Colon (tissue), 2 donors: ENCODE results near the gene JAZF1.

ENCODE experiments used
- FAIRE-seq: peaks from 2 replicates; lab custom pipeline; 2012; peaks lifted over from hg19 to GRCh38; lab: Jason Lieb, UNC
- donor health status: control.
- donor health status: control.

Gene JAZF1

DNA sequence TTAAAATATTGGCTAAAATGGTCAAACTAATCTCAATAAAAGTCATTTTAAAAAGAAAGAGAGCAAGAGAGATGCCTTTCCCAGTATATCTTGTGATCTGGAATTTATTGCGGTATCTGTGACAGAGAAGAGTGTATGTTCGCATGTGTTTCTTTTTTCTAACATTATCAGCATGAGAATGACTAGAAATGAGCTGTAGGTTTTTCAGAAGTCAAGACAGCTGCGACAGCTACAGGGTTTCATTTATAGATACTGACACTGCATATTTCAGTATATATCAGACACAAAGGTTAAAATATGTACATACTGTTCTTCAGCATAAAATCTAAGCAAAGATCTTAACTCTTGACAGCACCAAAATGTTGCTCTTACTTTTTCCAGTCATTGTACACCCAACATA lies 215.8 kb downstream of the JAZF1 start:
- no peak for FAIRE-seq

DNA sequence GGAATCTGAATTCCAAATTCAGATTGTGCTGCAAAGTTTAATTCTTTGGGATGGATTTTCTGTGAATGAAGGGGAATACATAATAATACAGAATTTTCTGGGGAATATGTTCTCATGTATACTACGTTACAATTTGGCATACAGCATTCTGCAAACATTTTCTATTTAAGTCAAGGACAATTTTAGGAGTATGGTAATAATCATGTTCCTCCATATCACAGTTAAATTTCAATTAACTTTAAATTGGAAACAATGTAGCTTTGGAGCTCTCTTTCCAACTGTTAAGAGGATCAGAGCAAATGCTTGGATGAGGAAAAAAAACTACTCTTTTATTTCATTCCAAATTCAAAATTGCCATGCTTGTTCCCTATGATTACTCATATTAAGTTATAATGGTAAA lies 217.5 kb downstream of the JAZF1 start:
- no peak for FAIRE-seq

DNA sequence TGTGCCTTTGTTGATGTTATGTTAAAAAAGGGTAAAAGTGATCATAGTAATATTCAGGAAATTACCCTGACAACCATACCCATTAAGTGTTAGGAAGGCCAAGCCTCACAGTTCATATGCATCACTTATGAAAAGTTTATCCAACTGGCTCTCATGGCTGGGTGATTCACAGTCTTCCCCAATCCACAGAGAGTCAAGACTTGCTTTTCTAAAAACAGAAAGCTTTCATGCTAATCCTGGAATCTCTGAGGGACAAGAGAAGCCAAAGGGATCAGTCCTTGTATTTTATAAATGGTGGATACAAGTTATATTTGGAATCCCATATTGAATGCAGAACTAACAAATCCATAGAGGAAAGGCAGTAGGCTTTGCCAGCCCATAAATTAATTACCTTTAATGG lies 218.3 kb downstream of the JAZF1 start:
- no peak for FAIRE-seq

DNA sequence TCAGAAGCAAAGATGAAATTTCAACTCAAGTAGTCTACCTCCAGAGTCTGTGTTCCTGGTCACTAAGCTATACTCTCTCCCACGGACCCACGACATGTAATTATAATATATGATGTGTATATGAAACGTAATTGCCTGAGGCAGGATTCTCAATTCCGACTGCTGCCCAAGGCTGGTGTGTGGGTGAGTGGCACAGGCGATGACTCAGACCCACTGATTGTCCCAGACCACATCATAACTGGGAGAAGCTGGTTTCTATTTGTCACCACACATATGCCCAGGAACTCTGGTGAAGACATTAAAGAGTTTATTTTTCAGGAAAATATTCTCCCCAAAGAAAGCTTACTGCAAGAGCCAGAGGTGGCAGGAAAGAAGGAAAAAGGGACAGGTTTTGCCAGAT lies 219.3 kb downstream of the JAZF1 start:
- FAIRE-seq, result no peak

DNA sequence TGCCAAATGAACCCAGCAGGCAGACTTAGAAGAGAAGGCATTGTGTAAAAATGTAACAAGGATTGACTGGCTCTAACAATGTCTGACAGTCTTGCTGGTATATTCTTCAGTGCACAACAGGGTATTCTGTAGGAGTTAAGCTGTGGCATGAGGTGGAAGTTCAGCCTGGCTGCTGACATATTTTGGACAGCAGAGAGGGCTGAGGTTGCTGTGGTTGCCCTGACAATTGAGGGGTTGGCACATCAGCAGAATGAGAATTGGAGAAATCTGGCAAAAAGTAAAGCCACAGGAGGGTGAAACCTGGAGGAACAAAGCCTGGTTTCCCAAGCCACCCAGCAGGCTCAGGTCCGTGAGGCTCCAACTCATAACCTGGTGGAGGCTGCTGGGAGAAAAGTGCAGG lies 220.2 kb downstream of the JAZF1 start:
- no peak for FAIRE-seq

DNA sequence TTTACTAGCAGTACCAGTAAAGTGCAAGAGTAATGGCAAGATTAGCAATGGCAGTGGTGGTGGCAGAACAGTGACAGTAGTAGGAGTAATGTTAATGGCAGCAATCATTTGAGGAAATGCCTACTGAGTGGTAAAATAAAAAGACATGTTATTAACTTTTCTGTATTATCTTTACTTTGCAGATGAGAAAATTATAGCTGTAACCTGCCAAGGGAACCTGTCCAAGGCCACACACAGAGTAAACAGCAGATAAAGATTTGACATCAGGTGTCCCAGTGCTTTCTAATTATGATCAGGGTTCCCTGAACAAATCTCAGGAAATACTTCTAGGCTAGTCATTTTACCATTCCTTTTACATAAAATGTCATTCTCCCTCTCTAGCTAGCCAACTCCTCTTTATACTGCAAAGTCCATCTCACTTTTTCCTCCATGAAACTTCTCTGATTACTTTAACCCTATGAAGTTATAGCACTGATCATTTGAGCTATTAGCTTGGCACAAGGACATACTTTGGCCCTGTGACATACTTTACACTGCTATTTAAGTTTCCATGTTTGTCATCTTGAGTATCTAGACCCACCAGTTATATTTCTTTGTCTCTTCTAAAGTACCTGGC lies 221.6 kb downstream of the JAZF1 start:
- no peak for FAIRE-seq

DNA sequence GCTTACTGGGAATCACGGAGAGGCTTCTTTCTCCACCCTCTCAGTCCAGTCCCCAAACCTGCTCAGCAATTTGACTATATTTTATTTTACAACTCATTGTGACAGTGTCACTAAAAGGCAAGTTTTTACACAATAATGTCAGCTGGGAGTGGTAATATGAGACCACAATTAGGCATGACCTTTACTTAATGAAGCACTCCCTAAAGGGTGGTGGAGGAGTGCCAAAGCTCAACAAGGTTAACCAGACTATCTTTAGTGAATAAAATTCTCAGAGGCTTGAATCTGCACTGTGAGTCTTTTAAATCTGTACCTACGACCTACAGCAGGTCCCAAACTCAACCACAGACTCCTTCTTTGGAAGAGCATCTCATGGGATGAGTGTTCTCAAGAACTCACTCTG lies 225.0 kb downstream of the JAZF1 start:
- FAIRE-seq, result no peak

DNA sequence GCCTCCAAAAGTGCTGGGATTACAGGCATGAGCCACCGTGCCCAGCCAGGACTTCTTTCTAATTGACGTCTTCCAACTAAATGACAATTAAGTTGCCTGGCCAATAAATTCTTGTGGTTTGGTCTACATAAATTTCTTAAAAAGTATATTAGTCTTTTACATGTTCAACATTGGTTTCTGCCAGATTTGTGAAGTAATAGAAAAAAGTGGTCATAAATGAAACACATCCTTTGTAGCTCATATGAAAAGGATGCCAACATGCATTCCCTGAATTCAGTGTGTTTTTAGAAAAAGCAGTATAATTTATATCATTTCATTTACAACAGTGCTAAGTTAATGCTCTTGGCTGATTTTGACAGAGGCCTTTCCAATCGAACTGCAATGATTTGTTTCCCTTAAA lies 225.6 kb downstream of the JAZF1 start:
- no peak for FAIRE-seq

DNA sequence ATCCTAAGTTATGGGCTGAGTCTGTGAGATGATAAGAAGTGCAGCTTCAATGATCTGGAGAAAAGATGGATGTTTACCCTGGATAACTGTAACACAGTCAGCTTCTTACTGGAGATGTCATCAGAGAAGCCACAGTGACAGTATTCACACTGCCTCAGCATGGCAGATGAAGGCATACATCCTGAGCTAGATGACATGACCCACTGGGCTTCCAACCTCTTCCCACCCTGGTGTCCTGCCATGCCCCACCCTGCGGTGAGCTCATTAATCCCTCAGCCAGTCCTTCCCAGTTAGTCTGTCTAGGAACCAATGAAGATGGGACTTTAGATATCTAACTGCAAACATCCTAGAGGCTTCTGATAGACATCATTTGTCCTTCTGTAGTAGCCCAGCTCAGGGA lies 226.8 kb downstream of the JAZF1 start:
- no peak for FAIRE-seq

DNA sequence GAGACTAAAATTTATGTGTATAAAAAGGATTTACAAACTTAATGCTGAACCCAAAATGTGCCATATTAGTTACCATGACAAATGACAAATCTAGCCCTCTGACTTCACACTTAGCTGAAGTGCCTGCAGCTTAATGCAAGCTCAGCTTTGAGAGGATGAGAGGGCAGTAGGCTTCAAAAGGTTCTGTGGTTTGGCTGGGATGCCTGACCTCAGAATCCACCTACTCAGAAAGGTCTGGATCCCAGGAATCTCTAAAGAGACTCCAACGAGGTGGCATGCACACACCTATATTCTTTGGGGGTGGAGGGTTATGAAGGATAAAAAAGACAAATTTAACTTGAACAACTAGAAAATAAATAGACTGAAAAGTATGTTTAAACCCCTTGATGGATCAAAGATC lies 227.2 kb downstream of the JAZF1 start:
- FAIRE-seq, result no peak

DNA sequence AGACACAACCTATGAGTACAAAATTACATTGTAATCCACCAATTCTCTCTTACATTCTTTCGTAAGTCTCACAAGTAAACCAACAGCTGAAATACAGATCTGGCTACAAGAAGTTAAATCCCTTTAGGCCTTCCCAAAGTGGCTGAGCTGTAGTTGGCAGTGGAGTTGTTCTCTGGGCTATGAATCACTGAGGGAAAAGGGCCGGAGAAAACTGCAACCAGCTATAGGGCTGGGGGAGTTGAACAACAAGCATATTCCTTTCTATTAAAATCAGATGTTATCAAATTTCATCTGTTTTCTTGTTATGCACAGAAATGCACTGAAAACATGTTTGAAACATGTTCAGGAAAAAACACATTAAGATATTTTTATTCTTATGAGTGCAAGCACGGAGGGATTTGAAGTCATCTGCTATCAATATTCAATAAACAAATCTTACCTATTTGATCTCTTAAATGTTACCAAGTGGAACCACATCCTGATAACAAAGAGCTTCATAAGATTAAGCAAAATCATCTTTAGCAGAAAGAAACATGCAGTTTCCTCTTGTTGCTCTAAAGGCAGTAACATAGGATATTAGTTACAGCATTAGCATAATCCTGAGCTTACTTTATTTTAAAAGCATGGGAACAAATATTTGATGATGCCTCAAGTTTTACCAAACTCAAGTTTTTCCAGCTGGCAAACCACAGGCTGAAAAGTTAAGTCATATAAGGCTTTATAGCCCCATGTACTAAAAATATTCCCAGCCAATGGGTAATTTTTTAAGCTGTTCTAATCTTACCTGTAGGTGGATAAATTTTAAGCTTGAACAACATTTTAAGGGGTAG lies 227.9 kb downstream of the JAZF1 start:
- FAIRE-seq, result no peak

DNA sequence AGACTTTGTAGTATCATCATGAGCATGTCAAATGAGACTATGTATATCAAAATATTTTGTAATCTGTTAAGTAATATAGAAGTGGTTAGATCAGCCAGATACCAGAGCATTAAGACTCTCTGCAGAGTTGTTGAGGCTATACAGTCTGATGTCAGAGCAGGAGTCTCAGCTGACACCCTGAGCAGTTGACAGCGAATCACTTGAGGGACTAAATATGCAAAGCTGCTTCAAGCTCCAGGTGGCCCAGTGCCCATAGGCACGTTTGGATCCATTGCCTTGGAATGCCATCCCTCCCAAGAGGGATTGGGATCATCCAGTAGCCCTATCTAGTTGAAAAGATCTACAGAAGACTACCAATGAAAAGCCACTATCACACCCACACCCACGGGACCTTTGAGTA lies 230.5 kb downstream of the JAZF1 start:
- FAIRE-seq, result no peak

DNA sequence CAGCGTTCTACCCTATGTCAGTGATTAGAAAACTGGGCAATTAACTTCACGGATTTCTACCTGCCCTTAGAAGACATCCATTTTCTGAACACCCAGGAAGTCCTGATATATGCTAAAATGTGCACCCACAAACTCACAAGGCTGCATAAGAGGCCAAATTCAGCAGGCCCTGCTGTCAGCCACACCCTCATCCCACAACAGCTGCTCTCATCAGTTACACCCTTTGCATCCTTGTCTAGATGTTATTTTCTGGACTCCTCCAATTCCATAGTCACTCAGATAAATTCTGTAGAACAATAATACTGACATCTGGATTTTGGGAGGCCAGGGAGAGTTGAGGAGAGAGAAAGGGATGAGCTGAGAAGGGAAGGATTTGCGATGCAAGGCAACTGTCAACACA lies 231.7 kb downstream of the JAZF1 start:
- no peak for FAIRE-seq

DNA sequence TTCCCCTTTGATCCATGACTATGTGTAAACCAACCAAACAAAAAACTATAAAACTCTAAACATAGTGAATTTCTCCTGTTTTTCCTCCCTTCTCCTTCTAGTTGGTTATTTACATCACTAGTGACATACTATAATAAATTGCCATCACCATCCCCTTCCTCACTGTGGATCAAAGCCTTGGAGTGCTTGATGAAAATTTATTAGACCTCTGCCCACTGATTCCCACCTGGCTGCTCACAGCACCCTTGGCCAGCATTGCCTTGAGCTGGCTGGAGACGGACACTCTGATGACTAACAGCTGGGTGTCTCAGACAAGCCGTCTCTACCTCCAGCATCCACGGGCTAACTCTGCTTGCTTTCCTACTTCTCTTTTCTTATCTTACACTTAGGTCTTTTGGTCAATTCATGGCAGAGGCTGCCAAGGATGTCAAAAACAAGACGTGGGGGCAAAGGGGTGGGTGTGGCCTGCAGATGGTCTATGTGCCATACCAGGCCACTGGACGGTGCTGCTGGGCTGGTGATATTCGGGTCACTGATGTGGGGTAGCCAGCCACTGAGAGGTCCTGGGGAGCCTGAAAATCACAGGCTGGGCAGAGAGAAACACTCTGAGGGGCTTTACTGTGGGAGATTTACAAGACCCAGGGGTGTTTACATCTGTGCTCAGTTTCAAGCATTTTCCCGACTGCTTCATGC lies 232.9 kb downstream of the JAZF1 start:
- FAIRE-seq, result no peak

DNA sequence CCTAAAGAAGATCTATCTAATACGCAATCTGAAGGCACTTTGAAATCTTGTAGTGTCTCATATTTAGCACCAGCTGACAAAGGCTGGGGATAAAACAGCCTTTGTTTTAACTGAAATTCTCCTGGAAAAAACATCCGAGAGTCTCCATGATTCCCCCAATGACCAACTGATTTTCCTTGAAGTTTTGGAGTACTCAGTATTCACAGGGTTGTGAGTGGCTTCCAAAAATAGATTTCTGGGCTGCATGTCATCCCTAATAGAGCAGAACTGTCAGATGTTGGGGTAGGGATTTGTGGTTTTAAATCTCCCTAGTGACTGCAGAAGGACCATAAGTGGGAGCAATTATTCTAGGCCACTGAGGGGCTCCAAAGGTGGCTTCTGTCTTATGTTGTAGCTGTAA lies 234.2 kb downstream of the JAZF1 start:
- no peak for FAIRE-seq

DNA sequence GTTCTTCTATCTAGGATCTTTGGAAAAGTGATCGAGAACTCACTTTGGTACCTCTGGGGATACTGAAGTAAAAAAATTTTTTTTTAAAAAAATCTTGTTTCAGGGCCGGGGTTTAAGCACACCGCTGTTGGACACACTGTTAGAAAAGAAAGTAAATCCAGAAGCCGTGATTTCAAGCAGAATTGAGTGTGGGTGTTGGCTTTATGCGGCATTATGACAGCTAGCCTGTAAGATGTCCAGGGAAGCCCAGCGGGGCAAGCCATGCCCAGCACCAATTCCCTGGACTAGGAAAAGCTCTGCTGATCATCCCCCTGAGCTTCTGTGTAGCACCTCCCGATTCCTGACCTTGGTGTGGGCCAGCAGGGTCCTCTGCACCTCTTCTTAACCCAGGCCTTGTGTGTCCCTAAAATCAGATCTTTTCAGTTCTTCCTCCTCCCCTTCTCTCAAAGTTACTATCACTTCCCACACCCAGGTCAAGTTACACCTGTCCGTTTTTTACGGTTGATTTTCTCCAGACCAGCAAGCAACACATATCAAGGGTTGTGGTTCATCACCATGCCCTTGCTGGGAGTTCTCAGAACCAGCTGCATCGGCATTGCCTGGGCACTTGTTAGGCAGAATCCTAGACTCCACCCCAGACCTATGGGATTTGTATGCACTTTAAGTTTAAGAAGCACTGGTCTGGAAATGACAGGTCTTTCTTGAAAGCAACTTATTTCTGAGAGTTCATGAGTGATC lies 235.4 kb downstream of the JAZF1 start:
- no peak for FAIRE-seq

DNA sequence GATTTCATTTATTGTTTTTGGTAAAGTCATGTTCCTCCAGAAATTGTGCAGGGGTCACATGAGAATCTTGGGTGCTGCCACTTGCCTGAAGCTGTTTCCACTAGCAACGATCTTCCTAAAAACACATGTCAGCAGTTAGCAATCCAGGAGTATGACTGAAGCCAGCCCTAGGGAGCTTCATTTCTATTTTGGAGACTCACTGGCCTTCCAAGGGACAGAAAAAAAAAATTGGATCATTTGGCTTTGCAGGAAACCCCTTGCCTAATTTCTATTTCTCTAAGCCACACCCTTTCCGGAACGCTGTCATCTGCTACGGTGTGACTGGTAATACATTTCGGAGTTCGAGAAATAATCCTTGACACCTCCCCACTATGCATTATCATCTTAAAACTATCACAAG lies 236.0 kb downstream of the JAZF1 start:
- no peak for FAIRE-seq

DNA sequence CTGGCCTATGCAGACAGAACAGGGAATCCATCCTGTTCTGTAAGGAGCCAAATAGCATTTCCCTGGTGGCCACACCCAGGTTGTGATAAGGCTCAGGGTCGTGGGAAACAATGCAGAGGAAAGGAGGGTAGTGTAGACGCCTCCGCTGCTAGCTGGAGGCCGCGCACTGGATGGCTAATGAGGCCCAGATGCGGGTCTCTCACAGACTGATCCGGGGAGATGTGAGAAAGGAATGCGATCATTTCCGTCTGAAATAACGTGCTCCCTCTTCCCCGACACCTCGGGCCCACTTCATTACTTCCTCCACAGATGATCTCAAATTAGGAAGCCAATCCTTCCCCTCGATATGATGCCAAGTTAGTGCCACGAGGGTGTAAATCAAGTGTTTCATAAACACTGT lies 237.4 kb downstream of the JAZF1 start:
- FAIRE-seq, result no peak

DNA sequence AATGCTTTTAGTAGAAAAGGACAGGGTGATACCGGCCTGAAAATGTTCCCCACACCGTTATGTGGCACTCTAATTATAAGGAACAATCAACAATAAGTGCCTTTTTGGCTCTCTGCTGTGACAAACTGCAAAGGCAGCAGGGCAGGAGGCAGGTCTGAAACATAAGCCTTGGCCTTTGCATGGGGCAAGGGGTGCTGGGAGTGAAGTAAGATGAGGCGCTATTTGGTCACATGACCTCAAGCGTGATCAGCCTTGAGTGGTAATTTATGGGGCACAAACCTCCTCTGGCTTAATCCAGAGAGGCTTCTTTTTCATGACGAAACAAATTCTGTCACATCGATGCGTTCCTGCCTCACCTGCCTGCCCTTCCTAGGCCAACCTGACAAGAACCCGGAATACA lies 237.9 kb downstream of the JAZF1 start:
- FAIRE-seq, result no peak

DNA sequence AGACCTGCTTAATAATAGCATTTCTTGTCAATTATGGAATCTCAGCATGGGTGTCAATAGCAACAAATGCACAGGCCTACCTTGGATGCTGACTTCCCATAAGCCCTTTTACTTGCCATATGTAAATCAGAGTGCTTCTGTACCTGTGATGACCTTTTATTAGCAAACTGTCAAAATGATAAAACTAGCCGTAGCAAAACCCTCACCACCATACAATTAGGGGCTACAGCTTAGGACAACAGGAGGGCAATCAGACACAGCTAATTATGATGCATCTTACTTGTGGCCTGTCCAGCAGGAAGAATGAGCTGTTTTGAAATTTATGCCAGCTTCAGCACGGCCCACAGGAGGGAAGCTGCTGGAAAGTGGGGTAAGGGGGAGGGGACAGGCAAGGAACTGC lies 239.1 kb downstream of the JAZF1 start:
- no peak for FAIRE-seq

DNA sequence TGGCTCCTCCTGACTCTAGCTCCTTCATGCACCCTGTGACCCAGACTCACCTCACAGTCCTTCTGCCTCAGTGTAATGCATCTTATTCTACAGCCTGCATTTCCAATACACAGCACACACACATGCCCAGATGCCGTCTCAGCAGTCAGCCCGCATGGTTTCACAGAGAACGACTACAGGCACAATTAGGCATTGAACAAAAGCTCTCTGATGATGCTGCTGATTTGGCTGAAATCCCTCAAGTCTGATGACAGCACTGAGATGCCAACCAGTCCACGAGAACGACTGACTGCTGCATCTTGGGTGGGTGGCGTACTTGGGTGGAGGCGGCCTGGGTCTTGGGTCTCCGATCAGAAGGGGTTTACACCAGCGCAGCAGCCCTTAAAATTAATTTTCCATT lies 240.3 kb downstream of the JAZF1 start:
- no peak for FAIRE-seq

DNA sequence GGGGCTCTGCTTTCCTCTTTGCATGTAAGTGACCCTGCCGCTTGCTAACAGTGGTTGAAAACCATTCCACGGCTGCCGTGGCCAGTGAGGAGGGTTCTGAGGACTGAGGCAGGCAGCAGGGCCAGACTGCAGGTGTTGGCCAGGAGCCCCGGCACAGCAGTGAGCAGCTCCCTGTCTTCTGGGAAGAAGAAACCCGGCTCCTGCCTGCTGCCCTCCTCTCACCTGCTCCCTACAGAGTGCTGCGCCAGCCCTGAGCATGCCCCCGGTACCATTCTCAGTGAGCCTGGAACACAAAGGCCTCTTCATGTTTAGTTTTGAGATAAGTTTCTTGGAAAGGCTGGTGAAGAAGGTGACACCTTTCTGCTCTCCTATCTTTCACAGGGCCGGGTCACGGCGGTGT lies 240.7 kb downstream of the JAZF1 start:
- no peak for FAIRE-seq

DNA sequence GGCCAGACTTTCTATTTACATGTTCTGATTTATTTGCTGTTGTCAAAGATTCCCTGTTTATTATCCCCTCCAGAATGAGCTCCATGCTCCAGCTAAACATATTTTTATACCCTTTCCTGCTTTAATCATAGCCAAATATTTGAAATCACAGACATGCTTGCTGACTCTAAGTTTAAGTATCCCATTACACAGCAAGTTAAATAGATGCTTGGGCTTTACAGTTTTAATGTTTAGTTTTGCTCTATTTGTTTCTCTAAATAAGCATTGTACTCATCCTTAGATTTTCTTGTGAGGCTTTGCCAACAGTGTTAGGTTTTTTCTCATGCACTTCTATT lies 243.9 kb downstream of the JAZF1 start:
- FAIRE-seq, result no peak
